ENCODE results near the gene BLACAT1.
"Not testable (repeated sequence)": the region's sequence is repeated elsewhere in the genome, so short reads cannot be mapped to it uniquely, and the experiment has no call there.

DNA sequence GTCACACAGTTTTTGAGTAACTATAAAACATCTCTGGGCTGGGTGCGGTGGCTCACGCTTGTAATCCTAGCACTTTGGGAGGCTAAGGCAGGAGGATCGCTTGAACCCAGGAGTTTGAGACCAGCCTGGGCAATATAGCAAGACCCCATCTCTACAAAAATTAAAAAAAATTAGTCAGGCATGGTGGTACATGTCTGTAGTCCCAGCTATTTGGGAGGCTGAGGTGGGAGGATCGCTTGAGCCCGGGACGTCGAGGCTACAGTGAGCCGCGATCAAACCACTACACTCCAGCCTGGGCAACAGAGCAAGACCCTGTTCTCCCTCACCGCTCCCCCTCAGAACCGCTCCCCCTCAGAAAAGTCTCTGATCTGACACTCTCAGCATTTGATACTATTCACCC, 26.7 kb upstream of the BLACAT1 start:
- TF ChIP-seq CTCF, POLR2A, POLR2AphosphoS5 (IDR thresholded peaks at IDR 0.05): not testable (repeated sequence)

Data from prostate gland (tissue), 2 donors.